Ecto neural progenitor cell (in vitro differentiated cells): ENCODE measurements around the gene AKAP8L.
"Not testable (repeated sequence)": the region's sequence is repeated elsewhere in the genome, so short reads cannot be mapped to it uniquely, and the experiment has no call there.

Source experiments
- DNase-seq: peaks from one replicate; pipeline ENCODE4 v3.0.0-alpha.2; 2018; ENCODE audit warnings: low spot score

The AKAP8L gene

DNA sequence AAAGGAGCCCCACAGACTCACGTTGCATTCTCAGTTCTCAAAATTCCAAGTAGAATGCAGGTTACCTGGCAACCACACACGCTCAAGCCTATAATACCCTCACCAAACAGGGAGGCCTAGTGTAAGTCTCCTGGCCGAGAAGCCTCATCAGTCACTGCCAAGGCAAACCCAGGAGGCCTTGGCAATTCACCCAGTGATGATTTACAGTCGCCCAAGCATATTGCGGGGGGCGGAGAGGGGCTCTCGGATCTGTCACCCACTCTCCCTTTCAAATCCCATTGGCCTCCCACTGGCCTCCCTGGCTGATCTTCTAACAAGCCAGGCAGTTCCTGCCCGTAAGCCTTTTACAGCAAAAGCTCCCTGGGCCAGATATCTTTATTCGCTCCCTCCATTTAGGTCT, 1.1 kb downstream of the AKAP8L start:
- no peak for DNase-seq

DNA sequence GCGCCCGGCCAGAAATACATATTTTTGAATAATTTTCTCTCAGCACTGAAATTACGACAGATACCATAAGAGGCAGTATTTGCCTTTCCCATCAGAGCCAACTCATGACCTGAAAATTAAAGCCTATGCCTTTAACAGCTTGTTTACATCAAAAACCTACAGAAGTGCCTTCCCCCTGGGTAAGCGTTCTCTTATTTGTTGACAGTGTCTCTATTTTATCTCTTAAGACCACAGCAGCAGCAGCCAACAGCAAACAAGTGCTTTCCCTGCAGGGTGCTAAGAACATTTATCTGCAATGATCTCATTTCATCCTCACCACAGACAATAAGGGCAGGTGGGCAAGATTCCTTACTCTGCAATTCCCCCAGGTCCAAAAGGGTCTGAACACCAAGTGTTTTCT, 6.0 kb downstream of the AKAP8L start:
- no peak for DNase-seq

- DNase-seq: not testable (repeated sequence)
These were observed 7.4 kb downstream of the AKAP8L start for GRCh38 chr19:15411351-15411750.

- DNase-seq: no peak
These were observed 14.0 kb downstream of the AKAP8L start for GRCh38 chr19:15404780-15405211.

- no peak for DNase-seq
These were observed 14.6 kb downstream of the AKAP8L start for GRCh38 chr19:15404097-15404779.

DNA sequence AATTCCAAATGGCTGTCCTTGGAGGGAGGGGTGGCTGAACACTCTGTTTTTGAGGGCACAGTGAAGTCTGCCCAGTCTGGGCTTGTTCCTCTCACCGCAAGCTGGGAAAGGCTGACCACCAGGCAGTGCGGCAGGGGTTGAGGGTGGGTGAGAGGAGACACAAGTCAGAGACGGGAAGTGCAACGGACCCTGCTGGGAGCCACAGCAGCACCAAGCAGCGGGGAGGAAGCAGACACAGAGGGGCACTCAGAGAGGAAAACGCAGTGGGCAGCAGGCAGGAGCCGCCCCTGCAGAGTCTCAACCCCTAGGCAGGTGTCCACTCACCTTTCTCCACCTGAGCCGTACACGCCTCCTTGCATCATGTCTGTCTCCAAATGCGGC, 15.6 kb downstream of the AKAP8L start:
- DNase-seq: no peak

DNA sequence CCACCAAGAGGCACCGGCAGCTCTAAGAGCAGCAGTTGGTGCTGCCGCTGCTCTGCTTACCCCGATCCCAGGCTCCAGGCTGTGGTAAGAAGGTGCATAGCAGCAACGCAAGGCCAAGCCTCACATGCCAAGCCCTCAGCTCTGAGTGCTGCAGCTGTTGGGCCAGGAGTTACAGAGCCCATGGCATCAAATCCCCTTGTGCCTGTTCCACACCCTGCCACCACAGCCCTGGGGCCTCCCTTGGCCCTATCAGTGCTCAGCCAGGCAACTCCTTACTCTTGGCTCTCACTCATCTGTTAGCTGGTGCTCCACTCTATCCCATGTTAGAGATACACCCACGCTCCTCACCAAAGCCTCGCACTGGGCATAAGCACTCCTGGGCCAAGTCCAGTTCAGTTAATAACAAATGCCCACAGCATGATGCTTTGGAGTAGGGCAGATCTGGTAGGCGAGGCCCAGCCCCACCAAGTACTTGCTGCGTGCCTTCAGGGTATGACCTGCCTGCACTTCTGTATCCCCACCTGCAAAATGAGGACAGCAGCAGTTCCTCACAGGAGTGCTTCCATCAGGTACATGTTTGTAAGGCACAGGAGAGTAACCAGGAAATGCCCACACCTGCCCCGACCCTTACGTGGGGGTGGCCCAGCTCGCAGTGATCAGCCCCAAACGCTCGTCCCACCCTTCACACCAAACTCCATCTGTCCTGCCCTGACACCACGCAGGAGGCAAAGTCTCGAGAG, 16.2 kb downstream of the AKAP8L start:
- no peak for DNase-seq

DNA sequence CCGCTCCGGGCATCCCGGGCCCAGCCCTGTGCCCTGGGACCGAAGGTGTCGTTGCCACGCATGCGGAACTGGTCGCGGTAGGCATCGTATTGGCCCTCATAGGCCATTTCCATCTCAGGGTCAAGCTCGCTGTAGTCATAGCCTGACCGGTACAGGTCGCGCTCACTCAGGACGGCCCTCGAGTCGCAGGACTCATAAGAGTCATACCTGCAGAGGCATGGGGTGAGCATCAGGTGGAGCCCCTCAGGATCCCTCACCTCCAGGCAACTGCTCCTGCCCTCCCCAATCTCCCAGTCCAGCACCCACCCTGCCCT, 17.4 kb downstream of the AKAP8L start:
- DNase-seq: no peak

GRCh38 chr19:15400521-15401396, 18.0 kb downstream of the AKAP8L start:
- no peak for DNase-seq

DNA sequence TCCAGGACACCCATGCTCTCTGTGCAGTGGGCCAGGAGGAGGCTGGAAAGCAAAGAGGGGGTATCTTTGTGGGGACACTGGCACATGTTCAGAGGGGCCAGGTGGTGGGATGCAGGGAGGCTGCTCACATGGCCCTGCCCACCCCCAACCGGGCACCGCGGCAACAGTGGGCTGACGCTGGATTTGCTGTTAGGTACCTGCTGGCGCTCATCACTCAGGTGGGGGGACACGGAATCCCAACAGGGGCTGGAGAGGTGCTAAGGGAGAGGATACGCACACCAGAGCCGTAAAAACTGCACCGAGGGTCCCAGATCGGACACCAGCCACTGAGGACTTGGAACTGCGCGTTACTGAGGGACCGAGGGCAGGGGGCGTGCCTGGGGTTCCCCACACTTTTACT, 19.2 kb downstream of the AKAP8L start:
- DNase-seq: no peak

GRCh38 chr19:15399234-15399515, 19.6 kb downstream of the AKAP8L start:
- DNase-seq: no peak

DNA sequence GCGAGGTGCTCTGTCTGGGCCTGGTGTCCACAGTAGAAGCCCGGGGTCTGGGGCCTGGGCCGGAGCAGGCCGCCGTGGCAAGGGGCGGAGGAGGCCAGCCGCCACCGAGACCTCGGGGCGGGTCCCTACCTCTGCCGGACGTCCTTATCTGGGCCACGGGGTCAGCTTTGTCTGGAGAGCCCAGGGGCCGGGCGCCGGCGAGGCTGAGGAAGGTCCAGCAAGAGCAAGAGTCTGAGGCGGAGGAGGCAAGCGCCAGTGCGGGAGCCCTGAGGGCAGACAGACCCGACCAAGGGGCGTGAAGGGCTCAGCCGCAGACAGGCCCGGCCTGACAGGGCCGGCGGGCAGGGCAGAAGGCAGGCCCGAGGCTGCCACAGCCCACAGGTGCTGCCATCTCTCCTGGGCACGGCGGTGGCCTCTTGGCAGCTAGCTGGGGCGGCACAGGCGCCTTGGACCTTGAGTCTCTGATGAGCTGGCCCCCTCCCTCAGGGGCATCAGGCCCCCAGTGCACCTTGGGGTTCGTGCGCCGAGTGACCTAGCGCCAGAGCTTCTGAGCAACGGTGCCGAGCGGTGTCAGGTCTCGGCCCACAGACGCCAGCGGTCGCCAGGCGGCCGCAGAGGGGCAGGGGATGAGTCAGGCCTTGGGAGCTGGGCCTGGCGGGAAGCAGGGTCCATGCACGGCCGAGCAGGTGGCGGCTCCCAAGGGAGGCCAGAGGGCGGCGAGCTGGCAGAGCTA, 20.1 kb downstream of the AKAP8L start:
- DNase-seq: no peak

- no peak for DNase-seq
These were observed 21.0 kb downstream of the AKAP8L start for GRCh38 chr19:15397782-15398181.

GRCh38 chr19:15397236-15397635, 21.6 kb downstream of the AKAP8L start:
- no peak for DNase-seq

- DNase-seq: no peak
These were observed 22.4 kb downstream of the AKAP8L start for GRCh38 chr19:15396436-15396835.

GRCh38 chr19:15395251-15395650, 23.5 kb downstream of the AKAP8L start:
- not testable (repeated sequence) for DNase-seq

- no peak for DNase-seq
These were observed 24.4 kb downstream of the AKAP8L start for GRCh38 chr19:15394426-15394825.

DNA sequence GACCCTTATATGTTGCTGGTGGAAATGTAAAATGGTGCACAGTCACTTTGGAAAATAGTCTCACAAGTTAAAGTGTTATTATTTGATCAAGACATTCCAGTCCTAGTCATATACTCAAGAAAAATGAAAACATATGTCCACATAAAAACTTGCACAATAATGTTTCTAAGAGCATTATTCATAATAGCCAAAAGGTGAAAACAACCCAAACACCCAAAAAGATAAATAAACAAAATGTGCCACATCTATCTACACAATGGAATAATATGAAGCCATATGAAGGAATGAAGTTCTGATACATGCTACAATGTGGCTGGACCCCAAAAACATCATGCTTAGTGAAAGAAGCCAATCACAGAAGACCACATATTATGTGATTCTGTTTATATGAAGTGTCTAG, 24.8 kb downstream of the AKAP8L start:
- DNase-seq: no peak

- DNase-seq: no peak
These were observed 28.0 kb downstream of the AKAP8L start for GRCh38 chr19:15390814-15391213.

GRCh38 chr19:15381864-15382263, 36.9 kb downstream of the AKAP8L start:
- no peak for DNase-seq

DNA sequence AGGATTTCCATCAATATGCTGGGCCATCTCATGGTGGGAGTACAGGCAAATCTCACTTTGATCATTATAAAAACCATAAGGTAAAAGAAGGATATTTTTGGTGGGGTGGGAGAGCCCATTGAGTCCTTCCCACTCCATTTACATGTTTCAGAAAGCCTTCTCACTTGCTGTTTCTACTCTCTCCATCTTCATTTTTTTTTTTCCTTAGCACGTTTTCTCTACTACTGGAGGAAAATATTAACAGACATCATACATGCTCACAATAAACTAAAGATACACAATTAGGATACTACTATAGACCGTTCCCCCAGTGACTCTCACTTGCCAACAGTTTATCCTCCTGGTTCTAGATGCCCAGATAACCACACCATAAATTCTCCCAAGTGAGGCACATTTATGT, 37.4 kb downstream of the AKAP8L start:
- DNase-seq: no peak

GRCh38 chr19:15379999-15380647, 38.7 kb downstream of the AKAP8L start:
- DNase-seq: no peak
